ENCODE measurements around the gene RASD1. TPM values are rescaled to one million over a fixed set of nuclear protein-coding genes. Genes with fewer than 3 reads are reported as not detected.

Gene RASD1
- total RNA-seq, 5 donors from 2014 or later (not counting 1 experiment from before 2014, with no cell fraction given) = 0.70 to 2.9 (median 2.0) TPM

GRCh38 chr17:17527534-17527933 lies 31.3 kb upstream of the RASD1 start:
- WGBS (ENCODE audit: insufficient coverage) = 97% methylated on average over 7 of the region's 11 CpGs
- ATAC-seq (replicated peaks in 1 of 4) = no peak
- POLR2A ChIA-PET = no interaction called here

GRCh38 chr17:17526369-17526768 lies 30.2 kb upstream of the RASD1 start:
- Mint-ChIP-seq H3K4me1 (no peaks in the 10 kb centered on the region), H3K4me3 (no peak overlapping the region), H3K27me3 (no peaks in the 10 kb centered on the region), H3K36me3 (no peaks in the 10 kb centered on the region), H3K27ac (no peak overlapping the region), H3K9me3 (no peaks in the 10 kb centered on the region)
- CTCF ChIA-PET = no interaction called here
- DNase-seq = no peak
- H3K4me1 ChIP-seq (ENCODE audit: control insufficient read depth in 1 of 2, extremely low read depth in 1 of 2, insufficient read depth in 2 of 2, low read length in 2 of 2) = no peaks in the 10 kb centered on the region
- H3K9me3 ChIP-seq = no peaks in the 10 kb centered on the region
- no peak overlapping the region for H3K4me3 ChIP-seq (ENCODE audit: control insufficient read depth in 1 of 2, extremely low read depth in 1 of 2, low read length in 1 of 2)
- no peaks in the 10 kb centered on the region for H3K36me3 ChIP-seq (ENCODE audit: control insufficient read depth in 2 of 2, extremely low read depth in 1 of 2, insufficient read depth in 1 of 2, low read length in 1 of 2)
- H3K27ac ChIP-seq (ENCODE audit: low read length) = no peak overlapping the region
- POLR2A ChIA-PET = no interaction called here
- WGBS (ENCODE audit: insufficient coverage) = 94% methylated on average over 12 of the region's 14 CpGs
- peaks cover 0 to 3% of the 10 kb centered on the region in 2 experiments for H3K27me3 ChIP-seq (replicated peaks in 1 of 2; ENCODE audit: control insufficient read depth in 2 of 2, extremely low read depth in 1 of 2, insufficient read depth in 2 of 2, low read length in 1 of 2)
- ATAC-seq (replicated peaks in 1 of 4) = no peak

More at GRCh38 chr17:17527534-17527933, 31.3 kb upstream of the RASD1 start:
- no peaks in the 10 kb centered on the region for H3K27me3 Mint-ChIP-seq
- H3K4me3 Mint-ChIP-seq = no peak overlapping the region
- H3K27ac ChIP-seq (ENCODE audit: low read length) = no peak overlapping the region
- no peaks in the 10 kb centered on the region for H3K4me1 ChIP-seq (ENCODE audit: control insufficient read depth in 1 of 2, extremely low read depth in 1 of 2, insufficient read depth in 2 of 2, low read length in 2 of 2)
- no peak for DNase-seq
- no peak overlapping the region for H3K27ac Mint-ChIP-seq
- H3K36me3 Mint-ChIP-seq = no peaks in the 10 kb centered on the region
- CTCF ChIA-PET = no interaction called here
- H3K27me3 ChIP-seq (replicated peaks in 1 of 2; ENCODE audit: control insufficient read depth in 2 of 2, extremely low read depth in 1 of 2, insufficient read depth in 2 of 2, low read length in 1 of 2) = peaks cover 0 to 3% of the 10 kb centered on the region in 2 experiments
- no peaks in the 10 kb centered on the region for H3K36me3 ChIP-seq (ENCODE audit: control insufficient read depth in 2 of 2, extremely low read depth in 1 of 2, insufficient read depth in 1 of 2, low read length in 1 of 2)
- H3K4me1 Mint-ChIP-seq = no peaks in the 10 kb centered on the region
- H3K9me3 ChIP-seq = no peaks in the 10 kb centered on the region
- no peaks in the 10 kb centered on the region for H3K9me3 Mint-ChIP-seq
- H3K4me3 ChIP-seq (ENCODE audit: control insufficient read depth in 1 of 2, extremely low read depth in 1 of 2, low read length in 1 of 2) = no peak overlapping the region

GRCh38 chr17:17525956-17526355 lies 29.8 kb upstream of the RASD1 start:
- Mint-ChIP-seq H3K36me3 (no peaks in the 10 kb centered on the region), H3K4me1 (no peaks in the 10 kb centered on the region), H3K27ac (no peak overlapping the region), H3K9me3 (no peaks in the 10 kb centered on the region), H3K27me3 (no peaks in the 10 kb centered on the region), H3K4me3 (no peak overlapping the region)
- CTCF ChIA-PET = no interaction called here
- H3K36me3 ChIP-seq (ENCODE audit: control insufficient read depth in 2 of 2, extremely low read depth in 1 of 2, insufficient read depth in 1 of 2, low read length in 1 of 2) = no peaks in the 10 kb centered on the region
- no peaks in the 10 kb centered on the region for H3K4me1 ChIP-seq (ENCODE audit: control insufficient read depth in 1 of 2, extremely low read depth in 1 of 2, insufficient read depth in 2 of 2, low read length in 2 of 2)
- ATAC-seq (replicated peaks in 1 of 4) = no peak
- DNase-seq = no peak
- H3K27ac ChIP-seq (ENCODE audit: low read length) = no peak overlapping the region
- H3K9me3 ChIP-seq = no peaks in the 10 kb centered on the region
- POLR2A ChIA-PET = no interaction called here
- 91% methylated on average over 2 of the region's 6 CpGs for WGBS (ENCODE audit: insufficient coverage)
- no peak overlapping the region for H3K4me3 ChIP-seq (ENCODE audit: control insufficient read depth in 1 of 2, extremely low read depth in 1 of 2, low read length in 1 of 2)
- peaks cover 0 to 3% of the 10 kb centered on the region in 2 experiments for H3K27me3 ChIP-seq (replicated peaks in 1 of 2; ENCODE audit: control insufficient read depth in 2 of 2, extremely low read depth in 1 of 2, insufficient read depth in 2 of 2, low read length in 1 of 2)

GRCh38 chr17:17525311-17525710 lies 29.1 kb upstream of the RASD1 start:
- peaks cover under 1% of the 10 kb centered on the region for H3K36me3 Mint-ChIP-seq
- no peaks in the 10 kb centered on the region for H3K9me3 ChIP-seq
- WGBS (ENCODE audit: insufficient coverage) = 83% methylated on average over 14 of the region's 15 CpGs
- no peaks in the 10 kb centered on the region for H3K9me3 Mint-ChIP-seq
- no peak overlapping the region for H3K4me3 Mint-ChIP-seq
- no peak overlapping the region for H3K27ac Mint-ChIP-seq
- no peak overlapping the region for H3K4me3 ChIP-seq (ENCODE audit: control insufficient read depth in 1 of 2, extremely low read depth in 1 of 2, low read length in 1 of 2)
- ChIA-PET CTCF (no interaction called here), POLR2A (no interaction called here)
- no peaks in the 10 kb centered on the region for H3K36me3 ChIP-seq (ENCODE audit: control insufficient read depth in 2 of 2, extremely low read depth in 1 of 2, insufficient read depth in 1 of 2, low read length in 1 of 2)
- ATAC-seq (replicated peaks in 1 of 4) = no peak
- H3K27ac ChIP-seq (ENCODE audit: low read length) = no peak overlapping the region
- peaks cover 0 to 3% of the 10 kb centered on the region in 2 experiments for H3K27me3 ChIP-seq (replicated peaks in 1 of 2; ENCODE audit: control insufficient read depth in 2 of 2, extremely low read depth in 1 of 2, insufficient read depth in 2 of 2, low read length in 1 of 2)
- no peaks in the 10 kb centered on the region for H3K27me3 Mint-ChIP-seq
- H3K4me1 Mint-ChIP-seq = no peaks in the 10 kb centered on the region
- DNase-seq = no peak
- no peaks in the 10 kb centered on the region for H3K4me1 ChIP-seq (ENCODE audit: control insufficient read depth in 1 of 2, extremely low read depth in 1 of 2, insufficient read depth in 2 of 2, low read length in 2 of 2)

GRCh38 chr17:17523731-17524490 lies 27.7 kb upstream of the RASD1 start:
- H3K27ac Mint-ChIP-seq = no peak overlapping the region
- Histone ChIP-seq H3K27me3 (replicated peaks in 1 of 2; ENCODE audit: control insufficient read depth in 2 of 2, extremely low read depth in 1 of 2, insufficient read depth in 2 of 2, low read length in 1 of 2) (peaks cover 0 to 3% of the 10 kb centered on the region in 2 experiments), H3K4me3 (ENCODE audit: control insufficient read depth in 1 of 2, extremely low read depth in 1 of 2, low read length in 1 of 2) (no peak overlapping the region), H3K36me3 (ENCODE audit: control insufficient read depth in 2 of 2, extremely low read depth in 1 of 2, insufficient read depth in 1 of 2, low read length in 1 of 2) (no peaks in the 10 kb centered on the region), H3K4me1 (ENCODE audit: control insufficient read depth in 1 of 2, extremely low read depth in 1 of 2, insufficient read depth in 2 of 2, low read length in 2 of 2) (no peaks in the 10 kb centered on the region), H3K9me3 (no peaks in the 10 kb centered on the region), H3K27ac (ENCODE audit: low read length) (no peak overlapping the region)
- H3K36me3 Mint-ChIP-seq = peaks cover 3% of the 10 kb centered on the region
- CTCF ChIA-PET = no interaction called here
- POLR2A ChIA-PET = interaction anchor here in 1 of 2 donors (0.7 kb wide), 1 partner anchor 756 kb away, joined by 10 read pairs; no protein-coding TSS in a partner anchor
- no peaks in the 10 kb centered on the region for H3K4me1 Mint-ChIP-seq
- 93% methylated on average over 16 of the region's 19 CpGs for WGBS (ENCODE audit: insufficient coverage)
- no peaks in the 10 kb centered on the region for H3K27me3 Mint-ChIP-seq
- H3K4me3 Mint-ChIP-seq = no peak overlapping the region
- H3K9me3 Mint-ChIP-seq = no peaks in the 10 kb centered on the region
- ATAC-seq (replicated peaks in 1 of 4) = no peak
- DNase-seq = no peak

GRCh38 chr17:17523001-17523730 lies 27.0 kb upstream of the RASD1 start:
- no peaks in the 10 kb centered on the region for H3K4me1 Mint-ChIP-seq
- ChIA-PET CTCF (no interaction called here), POLR2A (interaction anchor here in 1 of 2 donors (0.5 to 0.7 kb wide), 2 partner anchors 50 to 756 kb away, joined by 5 to 10 read pairs; no protein-coding TSS in a partner anchor)
- H3K36me3 Mint-ChIP-seq = peaks cover 3% of the 10 kb centered on the region
- Histone ChIP-seq H3K36me3 (ENCODE audit: control insufficient read depth in 2 of 2, extremely low read depth in 1 of 2, insufficient read depth in 1 of 2, low read length in 1 of 2) (no peaks in the 10 kb centered on the region), H3K27me3 (replicated peaks in 1 of 2; ENCODE audit: control insufficient read depth in 2 of 2, extremely low read depth in 1 of 2, insufficient read depth in 2 of 2, low read length in 1 of 2) (no peaks in the 10 kb centered on the region), H3K4me1 (ENCODE audit: control insufficient read depth in 1 of 2, extremely low read depth in 1 of 2, insufficient read depth in 2 of 2, low read length in 2 of 2) (no peaks in the 10 kb centered on the region), H3K4me3 (ENCODE audit: control insufficient read depth in 1 of 2, extremely low read depth in 1 of 2, low read length in 1 of 2) (no peak overlapping the region), H3K27ac (ENCODE audit: low read length) (no peak overlapping the region), H3K9me3 (no peaks in the 10 kb centered on the region)
- H3K27ac Mint-ChIP-seq = no peak overlapping the region
- H3K27me3 Mint-ChIP-seq = no peaks in the 10 kb centered on the region
- DNase-seq (no peak), ATAC-seq (replicated peaks in 1 of 4) (no peak)
- WGBS (ENCODE audit: insufficient coverage) = 57% methylated on average over 5 of the region's 14 CpGs
- no peak overlapping the region for H3K4me3 Mint-ChIP-seq
- no peaks in the 10 kb centered on the region for H3K9me3 Mint-ChIP-seq
